A549 (cell line): ENCODE measurements around the gene STX12. TPM values are rescaled to one million over a fixed set of nuclear protein-coding genes. Genes with fewer than 3 reads are reported as not detected.

ENCODE experiments used
- ATAC-seq, 2 experiments: fragments of 200-7000 bp in 1 of 2; fragments of >200 bp in 1 of 2; cut with Nextera tagmentation in 1 of 2; cut with Tn5 transposase in 1 of 2; 3 replicates each; pipeline versions ENCODE4 v1.8.0 to v1.9.1; 2018 to 2020; ENCODE audit warnings: mild to moderate bottlenecking in 1 of 2, moderate library complexity in 1 of 2
- CTCF ChIA-PET: fragments of 300-600 bp; sonication (Branson Sonifier 250); formaldehyde crosslinking; extraction: SDS; loops from one replicate; lab custom pipeline; 2021; ENCODE audit warnings: antibody characterized with exemption, inconsistent platforms; lab: Yijun Ruan, JAX
- POLR2A ChIA-PET: fragments of 350-600 bp; formaldehyde crosslinking; extraction: SDS; loops from one replicate; lab custom pipeline; 2021; ENCODE audit warnings: antibody characterized with exemption, inconsistent platforms; lab: Yijun Ruan, JAX
- DNase-seq, 2 experiments: peaks; one replicate each; pipeline versions ENCODE4 v3.0.0 to v3.0.0-alpha.2; 2011 to 2016; ENCODE audit warnings: low read depth in 1 of 2, low spot score in 1 of 2
- FAIRE-seq: peaks from 2 replicates; lab custom pipeline; 2011; peaks lifted over from hg19 to GRCh38; lab: Jason Lieb, UNC
- H3K27ac ChIP-seq, 2 experiments: fragments of >200 bp; sonication (Bioruptor Twin); formaldehyde crosslinking; 3 replicates each; pipeline ENCODE4 v1.5.1; 2016 to 2017
- H3K4me1 ChIP-seq: fragments of >200 bp; sonication (Bioruptor Twin); formaldehyde crosslinking; 3 replicates; pipeline ENCODE4 v1.6.1; 2016
- H3K4me2 ChIP-seq: fragments of >200 bp; sonication (Bioruptor Twin); formaldehyde crosslinking; 3 replicates; pipeline ENCODE4 v1.6.1; 2016
- H3K4me3 ChIP-seq: fragments of >200 bp; sonication (Bioruptor Twin); formaldehyde crosslinking; 3 replicates; pipeline ENCODE4 v1.5.1; 2016
- H3K9me3 ChIP-seq: fragments of >200 bp; sonication (Bioruptor Twin); formaldehyde crosslinking; 3 replicates; pipeline ENCODE4 v1.6.1; 2016
- ATOH8 ChIP-seq: fragments of 250-450 bp; sonication (Bioruptor Pico); IDR thresholded peaks from 2 replicates; pipeline ENCODE4 v1.5.0; 2020; ENCODE audit warnings: low read depth, mild to moderate bottlenecking, moderate library complexity
- BCL3 ChIP-seq: fragments of >200 bp; sonication (Bioruptor Twin); formaldehyde crosslinking; IDR thresholded peaks from 3 replicates; pipeline ENCODE4 v1.6.1; 2016
- BHLHE40 ChIP-seq: IDR thresholded peaks from 2 replicates; pipeline ENCODE4 v1.6.1; 2012; ENCODE audit warnings: low read depth, low read length, inconsistent platforms
- CBX8 ChIP-seq: fragments of 200-600 bp; sonication (generic); IDR thresholded peaks from 2 replicates; pipeline ENCODE4 v1.6.1; 2016
- CHD4 ChIP-seq: fragments of 200-600 bp; sonication (generic); IDR thresholded peaks from 2 replicates; pipeline ENCODE4 v1.6.1; 2016; ENCODE audit warnings: antibody characterized with exemption, mild to moderate bottlenecking, borderline replicate concordance
- CTCF ChIP-seq: fragments of >200 bp; sonication (Bioruptor Twin); formaldehyde crosslinking; IDR thresholded peaks from 3 replicates; pipeline ENCODE4 v1.5.1; 2016
- EP300 ChIP-seq, 2 experiments: fragments of >200 bp; sonication (Bioruptor Twin); formaldehyde crosslinking; IDR thresholded peaks; 2 replicates in 1 of 2; 3 replicates in 1 of 2; pipeline ENCODE4 v1.6.1; 2016 to 2017
- FOSB ChIP-seq: fragments of 250-450 bp; sonication (Bioruptor Pico); IDR thresholded peaks from 2 replicates; pipeline ENCODE4 v1.5.0; 2020; ENCODE audit warnings: mild to moderate bottlenecking, moderate library complexity
- FOSL2 ChIP-seq, 2 experiments: fragments of 450-650 bp in 1 of 2; fragments of >200 bp in 1 of 2; sonication (Bioruptor Twin) in 1 of 2; formaldehyde crosslinking; IDR thresholded peaks; 2 replicates each; pipeline versions ENCODE4 v1.5.0 to v1.6.1; 2016 to 2020; ENCODE audit warnings: mild to moderate bottlenecking in 1 of 2, moderate library complexity in 1 of 2
- GATA3 ChIP-seq: IDR thresholded peaks from 2 replicates; pipeline ENCODE4 v1.6.1; 2012; ENCODE audit warnings: borderline replicate concordance
- HDAC2 ChIP-seq: fragments of 200-600 bp; sonication (generic); IDR thresholded peaks from 2 replicates; pipeline ENCODE4 v1.6.1; 2016
- HES2 ChIP-seq: fragments of >200 bp; sonication (Bioruptor Twin); formaldehyde crosslinking; IDR thresholded peaks from 2 replicates; pipeline ENCODE4 v1.6.1; 2016
- HOXA7 ChIP-seq: fragments of 250-450 bp; sonication (Bioruptor Pico); IDR thresholded peaks from 2 replicates; pipeline ENCODE4 v1.5.0; 2020; ENCODE audit warnings: mild to moderate bottlenecking, moderate library complexity
- KDM5A ChIP-seq: fragments of 200-600 bp; sonication (generic); IDR thresholded peaks from 2 replicates; pipeline ENCODE4 v1.6.1; 2016; ENCODE audit warnings: antibody characterized with exemption, mild to moderate bottlenecking
- NPAS2 ChIP-seq: fragments of 250-450 bp; sonication (Bioruptor Pico); IDR thresholded peaks from 2 replicates; pipeline ENCODE4 v1.8.0; 2022; ENCODE audit warnings: mild to moderate bottlenecking, moderate library complexity, borderline replicate concordance
- PBX3 ChIP-seq: IDR thresholded peaks from 2 replicates; pipeline ENCODE4 v1.6.1; 2012
- POLR2A ChIP-seq: IDR thresholded peaks from 2 replicates; pipeline ENCODE4 v1.6.1; 2012; ENCODE audit warnings: mild to moderate bottlenecking, low read length
- RCOR1 ChIP-seq: fragments of 150-350 bp; IDR thresholded peaks from 2 replicates; pipeline ENCODE4 v1.6.1; 2014; ENCODE audit warnings: antibody characterized with exemption, low read length, low read depth
- REST ChIP-seq: fragments of 200-600 bp; sonication (generic); IDR thresholded peaks from 2 replicates; pipeline ENCODE4 v1.6.1; 2016; ENCODE audit warnings: antibody characterized with exemption, mild to moderate bottlenecking, moderate library complexity
- RFX5 ChIP-seq: fragments of 450-650 bp; IDR thresholded peaks from 2 replicates; pipeline ENCODE4 v1.7.1; 2014; ENCODE audit warnings: antibody characterized with exemption, mild to moderate bottlenecking, moderate library complexity
- SMC3 ChIP-seq: fragments of >200 bp; sonication (Bioruptor Twin); formaldehyde crosslinking; IDR thresholded peaks from 3 replicates; pipeline ENCODE4 v1.6.1; 2018; ENCODE audit warnings: inconsistent platforms
- SREBF2 ChIP-seq: fragments of 450-650 bp; IDR thresholded peaks from 2 replicates; pipeline ENCODE4 v1.6.1; 2014; ENCODE audit warnings: mild to moderate bottlenecking, moderate library complexity
- ZSCAN20 ChIP-seq: fragments of 250-450 bp; sonication (Bioruptor Pico); IDR thresholded peaks from 2 replicates; pipeline ENCODE4 v1.8.0; 2022; ENCODE audit warnings: mild to moderate bottlenecking, moderate library complexity
- WGBS: methylation state at CpG from one replicate; pipeline ENCODE4 v1.1.6; 2017; ENCODE audit errors: missing lambda C conversion rate; 5-methylcytosine and 5-hydroxymethylcytosine counted together
- polyA plus RNA-seq, 4 experiments: library from polyadenylated mRNA; depleted of rRNA in 3 of 4; stranded (reverse); fragments of >200 nt; fragmentation: RNase III in 1 of 4; extraction: RNeasy Plus Mini Kit Qiagen cat#74134 plus additional on column Dnase treatment in 1 of 4; gene quantifications; 2 replicates in 3 of 4; 3 replicates in 1 of 4; pipeline ENCODE4 v1.2.3, GENCODE V29; 2011 to 2017

Gene STX12
- polyA plus RNA-seq, 2 of the 4 experiments (the other 2 are of a cell fraction) = 11.9 to 14.6 TPM

- FAIRE-seq (no peak), DNase-seq (no peak), ATAC-seq (no peak)
- WGBS = 94% methylated on average over 2 of the region's 2 CpGs
- no peak overlapping the region for H3K4me2 ChIP-seq
- ChIA-PET POLR2A (interaction anchor here (1.1 to 1.4 kb wide), 2 partner anchors 13 to 34 kb away, joined by 3 to 4 read pairs; partner anchors contain the start of genes FAM76A and STX12), CTCF (interaction anchor here (1.0 kb wide), 1 partner anchor 14 kb away, joined by 3 read pairs; the partner anchor contains the start of gene STX12)
- H3K4me1 ChIP-seq = no peaks in the 10 kb centered on the region
- no peak overlapping the region for H3K4me3 ChIP-seq
- no peak overlapping the region for H3K27ac ChIP-seq
- H3K9me3 ChIP-seq = no peaks in the 10 kb centered on the region
- TF ChIP-seq KDM5A (no peak), EP300 (IDR thresholded peaks at IDR 0.05) (no peak), ATOH8 (no peak), FOSB (no peak), SMC3 (no peak), HDAC2 (no peak), PBX3 (no peak), ZSCAN20 (CRISPR knock-in tag) (no peak), HOXA7 (no peak), BCL3 (no peak), CBX8 (no peak), GATA3 (no peak), CHD4 (no peak)
Observed at GRCh38 chr1:27759236-27759635, 13.8 kb upstream of the STX12 start.

GRCh38 chr1:27760426-27760825 lies 12.6 kb upstream of the STX12 start:
- H3K4me3 ChIP-seq = no peak overlapping the region
- 79% methylated on average over 3 of the region's 3 CpGs for WGBS
- H3K9me3 ChIP-seq = no peaks in the 10 kb centered on the region
- ChIA-PET CTCF (interaction anchor here (0.9 kb wide), 1 partner anchor 91 kb away, joined by 4 read pairs; no protein-coding TSS in a partner anchor), POLR2A (interaction anchor here (0.6 kb wide), 1 partner anchor 70 kb away, joined by 4 read pairs; no protein-coding TSS in a partner anchor)
- DNase-seq (peak in 1 of 2 experiments; percentile 17), ATAC-seq (0 out of 6 replicates have a peak, but pooled peaks of 1 of the 2 experiments have one; percentile 34), FAIRE-seq (no peak)
- TF ChIP-seq CBX8 (no peak), REST (no peak), RCOR1 (no peak), SREBF2 (no peak), RFX5 (no peak), FOSL2 (IDR thresholded peaks at IDR 0.05) (no peak), FOSL2 (CRISPR knock-in tag; IDR thresholded peaks at IDR 0.05) (no peak), HES2 (no peak), ZSCAN20 (CRISPR knock-in tag) (no peak), CTCF (no peak), FOSB (no peak), POLR2A (no peak), NPAS2 (CRISPR knock-in tag) (no peak), BHLHE40 (no peak), HOXA7 (no peak)
- H3K27ac ChIP-seq = no peak overlapping the region
- H3K4me1 ChIP-seq = no peaks in the 10 kb centered on the region
- H3K4me2 ChIP-seq = no peak overlapping the region
